HG03457 (cell line): ENCODE results near the gene CFAP20DC.
"Not testable (repeated sequence)": the region's sequence is repeated elsewhere in the genome, so short reads cannot be mapped to it uniquely, and the experiment has no call there.

Source experiments
- ATAC-seq: cut with Tn5 transposase; IDR thresholded peaks from one replicate; pipeline ENCODE4 v1.9.1; 2021; ENCODE audit warnings: moderate number of reproducible peaks; ENCODE audit not compliant: unreplicated experiment

CFAP20DC gene

GRCh38 chr3:59049671-59050331 lies at the start of gene CFAP20DC:
TSS of gene CFAP20DC (minus strand) at chr3:59050025. CDS start at chr3:59049631, 394 bp downstream.
- ATAC-seq, result peak; percentile 99

- ATAC-seq, result not testable (repeated sequence)
Measured at GRCh38 chr3:59098516-59098915, 48.7 kb upstream of the CFAP20DC start.

GRCh38 chr3:59094446-59094845 lies 44.6 kb upstream of the CFAP20DC start:
- ATAC-seq, result no peak

- ATAC-seq, result no peak
Measured at GRCh38 chr3:59093521-59093920, 43.7 kb upstream of the CFAP20DC start.

- no peak for ATAC-seq
Measured at GRCh38 chr3:59088761-59089160, 38.9 kb upstream of the CFAP20DC start.

GRCh38 chr3:59085976-59086375 lies 36.2 kb upstream of the CFAP20DC start:
- ATAC-seq, result no peak

GRCh38 chr3:59084583-59084982 lies 34.8 kb upstream of the CFAP20DC start:
- ATAC-seq, result no peak

- ATAC-seq, result no peak
Measured at GRCh38 chr3:59082106-59082505, 32.3 kb upstream of the CFAP20DC start.

- ATAC-seq, result no peak
Measured at GRCh38 chr3:59081071-59081470, 31.2 kb upstream of the CFAP20DC start.

GRCh38 chr3:59079962-59080361 lies 30.1 kb upstream of the CFAP20DC start:
- ATAC-seq, result no peak

GRCh38 chr3:59074764-59075163 lies 24.9 kb upstream of the CFAP20DC start:
- ATAC-seq, result no peak

- ATAC-seq, result no peak
Measured at GRCh38 chr3:59072681-59073080, 22.9 kb upstream of the CFAP20DC start.

- ATAC-seq, result no peak
Measured at GRCh38 chr3:59069838-59070237, 20.0 kb upstream of the CFAP20DC start.

- no peak for ATAC-seq
Measured at GRCh38 chr3:59065240-59065639, 15.4 kb upstream of the CFAP20DC start.

GRCh38 chr3:59064728-59065127 lies 14.9 kb upstream of the CFAP20DC start:
- no peak for ATAC-seq

GRCh38 chr3:59064276-59064675 lies 14.5 kb upstream of the CFAP20DC start:
- no peak for ATAC-seq

GRCh38 chr3:59056706-59057105 lies 6.9 kb upstream of the CFAP20DC start:
- ATAC-seq, result no peak

- ATAC-seq, result no peak
Measured at GRCh38 chr3:59052803-59053411, 3.1 kb upstream of the CFAP20DC start.

- ATAC-seq, result not testable (repeated sequence)
Measured at GRCh38 chr3:59050811-59051414, 1.1 kb upstream of the CFAP20DC start.

- ATAC-seq, result no peak
Measured at GRCh38 chr3:59046839-59047238, 3.0 kb downstream of the CFAP20DC start.

- ATAC-seq, result no peak
Measured at GRCh38 chr3:59043391-59043790, 6.4 kb downstream of the CFAP20DC start.

- ATAC-seq, result no peak
Measured at GRCh38 chr3:59040902-59041301, 8.9 kb downstream of the CFAP20DC start.
